Amniotic stem cell (primary cell): ENCODE results near the gene TTLL7.
"Not testable (repeated sequence)": the region's sequence is repeated elsewhere in the genome, so short reads cannot be mapped to it uniquely, and the experiment has no call there.

ENCODE experiments used
- DNase-seq: peaks from one replicate; lab custom pipeline; 2025; lab: John Stamatoyannopoulos, UW

Gene TTLL7

GRCh38 chr1:83995649-83996048 is 3.3 kb downstream of the TTLL7 start:
- no peak for DNase-seq

- DNase-seq: no peak
These were observed 4.8 kb downstream of the TTLL7 start for GRCh38 chr1:83994111-83994510.

- DNase-seq: no peak
These were observed 8.2 kb downstream of the TTLL7 start for GRCh38 chr1:83990734-83991133.

- no peak for DNase-seq
These were observed 13.9 kb downstream of the TTLL7 start for GRCh38 chr1:83985048-83985447.

GRCh38 chr1:83983918-83984317 is 15.0 kb downstream of the TTLL7 start:
- DNase-seq: not testable (repeated sequence)

DNA sequence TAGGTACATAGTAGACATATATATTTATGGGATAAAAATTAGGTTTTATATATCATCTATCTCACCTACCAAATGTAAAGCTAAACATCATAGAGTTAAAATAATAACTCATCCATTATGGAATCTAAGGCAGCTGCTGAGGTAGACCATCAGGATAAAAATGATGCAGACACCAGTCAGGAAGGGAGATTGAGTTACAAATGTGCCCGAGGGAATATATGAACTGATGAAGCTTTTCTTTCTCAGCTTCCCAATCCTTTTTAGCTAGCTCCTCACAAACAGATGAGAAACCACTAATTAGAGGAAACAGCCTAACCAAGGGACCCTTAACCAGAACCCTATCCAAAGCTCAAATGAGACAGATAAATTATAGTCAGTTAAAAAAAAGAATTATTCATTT is 20.9 kb downstream of the TTLL7 start:
- DNase-seq: no peak

GRCh38 chr1:83976920-83977319 is 22.0 kb downstream of the TTLL7 start:
- DNase-seq: no peak

DNA sequence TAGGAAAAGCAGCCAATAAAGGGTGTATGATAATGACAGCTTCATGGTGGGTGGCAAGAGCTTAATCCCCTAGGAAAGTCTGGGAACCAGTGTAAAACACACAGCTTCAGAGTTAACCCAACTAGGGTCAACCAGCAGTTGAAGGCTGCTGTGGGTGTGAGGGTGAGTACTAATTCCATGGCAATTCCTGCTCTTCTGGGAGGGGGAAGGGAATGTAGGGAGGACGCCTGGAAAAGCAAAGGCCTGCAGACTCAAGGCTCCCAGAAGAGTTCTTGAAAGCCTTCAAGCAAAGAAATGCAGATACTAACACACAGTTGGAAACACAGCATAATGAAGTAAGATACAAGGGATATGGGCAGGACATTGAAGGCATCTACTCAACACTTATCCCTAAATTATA is 28.1 kb downstream of the TTLL7 start:
- no peak for DNase-seq

GRCh38 chr1:83970114-83970513 is 28.8 kb downstream of the TTLL7 start:
- DNase-seq: no peak

DNA sequence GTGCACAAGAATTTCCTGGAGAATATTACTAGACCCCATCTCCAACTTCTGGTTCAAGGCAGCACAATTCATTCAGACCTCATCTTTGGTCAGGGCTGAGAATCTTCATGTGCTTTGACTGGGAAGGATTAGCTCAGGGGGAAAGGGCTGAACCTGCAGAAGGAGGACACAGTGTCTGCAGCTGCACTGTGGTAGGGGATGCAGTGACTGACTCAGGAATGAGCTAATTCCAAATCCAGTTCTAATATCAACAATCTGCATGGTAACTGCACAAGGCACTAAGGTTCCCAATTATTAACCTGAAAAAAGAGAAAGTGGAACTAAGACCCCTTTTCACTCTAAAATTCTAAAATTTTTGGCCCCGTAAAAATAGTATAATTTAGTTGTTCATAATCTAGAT is 31.6 kb downstream of the TTLL7 start:
- DNase-seq: no peak

DNA sequence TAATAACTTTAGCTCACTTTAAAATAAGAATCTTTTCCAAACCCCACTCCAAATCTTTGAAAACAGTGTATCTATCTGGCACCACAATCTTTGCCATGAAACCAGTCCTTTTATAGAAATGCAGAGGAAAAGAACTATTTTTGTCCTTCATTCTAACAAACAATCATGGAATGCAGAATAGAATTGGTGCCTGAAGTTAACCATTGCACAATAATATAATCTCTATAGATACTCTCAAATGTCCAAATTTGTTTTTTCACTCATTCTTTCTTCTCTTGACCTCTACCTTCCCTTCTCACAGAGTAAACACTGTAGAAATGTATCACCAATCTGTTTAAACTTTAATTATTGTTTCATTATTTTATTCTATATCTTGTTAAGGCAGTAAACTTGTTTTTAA is 34.8 kb downstream of the TTLL7 start:
- DNase-seq: no peak

- DNase-seq: no peak
These were observed 37.2 kb downstream of the TTLL7 start for GRCh38 chr1:83961571-83962295.

DNA sequence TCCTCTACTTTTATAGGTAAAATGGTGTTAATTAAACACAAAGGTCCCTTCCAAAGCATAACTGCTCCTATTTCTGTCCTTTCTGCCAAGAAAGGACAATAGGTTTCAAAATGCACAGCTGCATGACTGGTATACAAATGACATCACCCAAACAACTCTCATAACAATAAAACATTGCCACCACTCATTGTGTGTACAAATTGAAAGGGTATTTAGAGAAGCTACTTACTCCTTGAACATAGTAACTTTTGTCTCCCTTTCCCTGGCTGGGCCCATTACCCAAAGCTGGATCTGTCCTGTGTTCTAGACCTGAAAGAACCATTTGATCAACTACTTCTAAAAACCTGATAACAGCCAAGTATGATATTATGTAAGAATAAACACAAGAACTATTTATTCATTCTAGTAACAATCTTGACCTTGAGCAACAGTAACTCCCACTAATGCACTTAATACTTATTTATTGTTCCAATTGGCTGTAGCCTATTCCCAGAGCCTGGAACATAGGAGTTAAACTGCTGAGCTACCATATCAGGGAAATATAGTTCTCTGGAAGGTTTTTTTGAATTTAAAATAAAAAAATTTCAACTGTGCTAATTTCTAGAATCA is 38.2 kb downstream of the TTLL7 start:
- no peak for DNase-seq

DNA sequence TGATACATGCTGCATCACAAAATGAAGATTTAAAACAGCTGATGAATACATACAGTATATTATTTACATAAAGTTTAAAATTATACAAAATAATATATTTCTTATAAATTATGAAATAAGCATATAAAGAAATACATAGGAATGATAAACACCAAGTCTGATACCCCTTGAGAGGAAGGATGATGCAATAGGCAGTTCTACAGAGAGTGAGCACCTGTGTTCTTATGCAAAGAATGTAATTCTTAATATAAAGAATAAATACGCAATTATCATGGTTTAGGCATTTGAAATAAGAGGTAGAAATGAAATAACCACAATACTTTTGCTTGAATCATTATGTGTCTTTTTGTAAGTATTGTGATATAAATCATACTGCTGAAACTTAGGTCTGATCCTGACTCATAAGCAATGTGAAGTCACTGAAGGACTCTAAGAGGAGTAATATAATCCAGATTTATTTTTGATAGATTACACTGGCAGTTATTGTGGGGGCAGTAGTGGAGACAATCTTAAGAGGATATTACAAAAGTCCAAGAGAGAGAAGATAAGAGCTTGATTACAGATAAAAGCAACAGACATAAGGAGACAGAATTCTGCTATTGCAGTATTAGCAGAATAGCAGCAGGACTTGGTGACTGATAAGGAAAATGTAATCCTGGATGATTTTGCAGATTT is 39.0 kb downstream of the TTLL7 start:
- DNase-seq: no peak

- no peak for DNase-seq
These were observed 40.2 kb downstream of the TTLL7 start for GRCh38 chr1:83958704-83959103.

DNA sequence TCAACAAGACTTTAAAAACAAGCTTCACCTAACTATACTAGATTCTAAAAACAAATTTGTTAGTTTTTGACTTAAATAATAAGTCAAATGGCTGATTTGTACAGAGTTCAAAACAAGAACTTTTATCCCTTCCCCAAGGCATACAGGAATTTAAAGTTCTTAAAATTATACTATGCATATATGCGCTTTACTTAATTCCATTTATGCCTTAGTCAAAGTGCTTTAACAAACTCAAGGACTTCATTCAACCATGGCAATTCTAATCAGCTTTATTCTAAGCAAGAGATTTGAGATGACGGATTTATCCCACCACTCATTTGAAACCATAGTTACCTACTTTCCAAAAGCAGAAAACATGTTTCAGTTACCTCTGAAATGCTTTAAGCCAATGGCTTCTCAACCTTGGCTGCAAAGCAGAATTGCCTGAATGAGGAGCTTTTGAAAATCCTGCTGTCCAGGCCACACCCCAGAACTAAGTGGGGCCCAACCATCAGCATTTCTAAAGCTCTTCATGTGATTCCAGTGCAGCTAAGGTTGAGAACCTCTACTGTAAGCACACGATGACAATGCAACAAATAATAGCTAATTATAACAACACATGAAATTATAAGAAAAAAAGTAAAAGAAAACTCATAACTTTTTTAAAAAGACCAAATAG is 44.6 kb downstream of the TTLL7 start:
- DNase-seq: no peak

DNA sequence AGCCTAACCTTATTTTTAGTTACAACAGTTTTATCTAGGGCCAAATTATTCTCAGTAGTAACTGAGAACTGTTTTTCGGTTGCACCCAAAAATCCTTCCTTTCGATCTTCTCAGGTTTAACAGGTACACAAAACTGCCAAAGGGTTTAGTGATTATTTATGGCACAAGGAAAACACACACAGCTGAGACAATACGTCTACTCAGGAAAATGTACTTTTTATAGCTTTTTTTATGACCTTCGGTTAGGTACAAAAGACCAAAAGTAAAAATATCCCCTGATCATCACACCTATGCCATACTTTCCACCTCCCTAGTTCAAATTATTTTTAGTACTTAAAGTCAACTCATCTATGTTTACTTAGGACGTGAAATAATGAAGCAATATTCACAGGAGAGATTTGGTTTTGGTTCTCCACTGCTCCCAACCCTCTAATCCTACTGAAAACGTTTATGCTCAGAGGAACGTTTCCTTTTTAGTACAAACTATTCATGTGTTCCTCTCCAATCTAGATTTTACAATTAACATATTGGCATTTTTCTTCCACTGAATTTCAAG is 48.7 kb downstream of the TTLL7 start:
- no peak for DNase-seq

GRCh38 chr1:83942914-83943313 is 56.0 kb downstream of the TTLL7 start:
- DNase-seq: no peak

DNA sequence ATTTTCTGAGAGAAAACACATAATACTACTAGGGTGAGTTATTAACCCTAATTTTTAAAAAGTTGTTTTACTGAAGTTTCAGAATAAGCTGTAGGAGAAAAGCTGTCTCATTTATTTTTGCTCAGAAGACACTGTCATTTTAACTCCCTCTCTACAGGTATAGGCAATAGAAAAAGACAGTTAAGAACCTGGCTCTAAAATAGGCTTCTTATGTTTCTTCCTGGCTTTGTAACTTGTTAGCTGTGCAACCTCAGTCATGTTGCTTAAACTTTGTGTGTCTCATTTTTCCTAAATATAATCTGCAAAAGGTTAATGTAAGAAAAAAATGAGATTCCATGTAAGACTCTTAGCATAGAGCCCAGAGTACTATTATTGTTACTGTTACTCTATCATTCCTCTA is 64.4 kb downstream of the TTLL7 start:
- no peak for DNase-seq

- DNase-seq: no peak
These were observed 66.2 kb downstream of the TTLL7 start for GRCh38 chr1:83932693-83933092.

DNA sequence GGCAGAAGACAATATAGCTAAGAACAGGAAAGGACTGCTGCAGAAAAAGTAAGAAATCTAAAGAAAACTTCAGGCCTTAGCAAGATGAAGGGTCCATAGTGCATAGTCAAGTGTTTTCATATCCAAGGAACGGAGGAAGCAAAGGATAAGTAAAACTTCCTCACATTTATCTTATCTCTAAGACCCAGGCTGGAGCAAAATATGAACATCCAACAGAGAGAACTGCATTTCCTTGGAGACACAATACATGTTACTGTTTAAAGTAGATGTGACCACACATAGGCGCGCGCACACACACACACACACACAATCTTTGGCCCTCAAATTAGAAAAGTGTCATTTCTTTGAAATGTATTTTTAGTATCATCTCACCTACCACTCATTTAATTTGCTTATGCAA is 66.7 kb downstream of the TTLL7 start:
- DNase-seq: no peak

DNA sequence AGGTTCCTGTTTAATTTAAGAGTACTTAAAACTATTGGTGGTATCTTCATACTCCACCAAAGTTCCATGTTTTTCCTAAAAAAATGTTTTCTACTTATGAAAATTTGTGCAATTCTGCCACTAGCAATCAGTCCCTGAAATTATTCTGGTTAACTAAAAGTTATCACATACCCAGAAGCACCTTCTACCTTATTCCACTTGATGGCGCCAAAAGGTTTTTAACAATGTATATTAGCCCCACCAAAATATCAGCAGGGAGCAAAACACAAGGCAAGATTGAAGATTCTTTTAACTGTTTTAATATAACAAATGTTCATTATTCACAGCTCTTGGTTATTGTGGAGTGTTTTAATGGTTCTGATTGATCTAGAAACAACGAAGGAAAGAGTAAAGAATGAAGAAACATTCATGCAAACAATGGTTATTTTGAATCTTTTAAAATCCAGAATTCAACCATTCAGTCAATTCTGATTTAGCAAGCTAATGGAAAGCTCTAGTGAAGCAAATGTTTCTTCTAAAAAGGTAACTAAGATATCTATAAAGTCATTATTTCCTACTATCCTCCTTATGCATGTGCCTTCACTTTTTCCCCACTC is 67.2 kb downstream of the TTLL7 start:
- DNase-seq: peak; percentile 64
